Trophoblast cell (in vitro differentiated cells and primary cell): Measurements from ENCODE around the gene COTL1.
A peak's percentile ranks its signal among the peaks of the same experiment; 100 is the strongest.
"Not testable (repeated sequence)": the region's sequence is repeated elsewhere in the genome, so short reads cannot be mapped to it uniquely, and the experiment has no call there.

Experiments
- DNase-seq, 2 donors: peaks; one replicate each; pipeline ENCODE4 v3.0.0-alpha.2; 2016
- H2AFZ ChIP-seq: 2 replicates; pipeline ENCODE4 v1.6.1; 2013; ENCODE audit warnings: low read length, moderate library complexity, mild to moderate bottlenecking; ENCODE audit not compliant: insufficient read depth, poor library complexity
- H2AK5ac ChIP-seq: 2 replicates; pipeline ENCODE4 v1.6.1; 2013; ENCODE audit warnings: mild to moderate bottlenecking, low read length
- H2BK120ac ChIP-seq: 2 replicates; pipeline ENCODE4 v1.6.1; 2013; ENCODE audit warnings: low read length, mild to moderate bottlenecking, moderate library complexity; ENCODE audit not compliant: insufficient read depth, poor library complexity
- H2BK12ac ChIP-seq: 2 replicates; pipeline ENCODE4 v1.6.1; 2013; ENCODE audit warnings: mild to moderate bottlenecking, low read length, moderate library complexity
- H2BK5ac ChIP-seq: 2 replicates; pipeline ENCODE4 v1.6.1; 2013; ENCODE audit warnings: low read length, low read depth, moderate library complexity, mild to moderate bottlenecking; ENCODE audit not compliant: poor library complexity
- H3K14ac ChIP-seq: 2 replicates; pipeline ENCODE4 v1.6.1; 2013; ENCODE audit warnings: mild to moderate bottlenecking, low read length
- H3K18ac ChIP-seq: 2 replicates; pipeline ENCODE4 v1.6.1; 2013; ENCODE audit warnings: mild to moderate bottlenecking, low read length
- H3K23ac ChIP-seq: 2 replicates; pipeline ENCODE4 v1.6.1; 2013; ENCODE audit warnings: low read length
- H3K27ac ChIP-seq: 2 replicates; pipeline ENCODE4 v1.5.1; 2013; ENCODE audit warnings: low read depth, mild to moderate bottlenecking, inconsistent platforms, low read length, moderate library complexity
- H3K27me3 ChIP-seq: 2 replicates; pipeline ENCODE4 v1.6.1; 2013; ENCODE audit warnings: inconsistent platforms, mild to moderate bottlenecking, low read length, moderate library complexity; ENCODE audit not compliant: insufficient read depth
- H3K36me3 ChIP-seq, 2 experiments: 1 replicate in 1 of 2; 2 replicates in 1 of 2; pipeline ENCODE4 v1.6.1; 2013; ENCODE audit warnings: low read length in 2 of 2, mild to moderate bottlenecking in 2 of 2, moderate library complexity in 1 of 2; ENCODE audit not compliant: insufficient read depth in 2 of 2, control insufficient read depth in 1 of 2
- H3K4ac ChIP-seq: 2 replicates; pipeline ENCODE4 v1.6.1; 2013; ENCODE audit warnings: low read depth, mild to moderate bottlenecking, low read length, moderate library complexity
- H3K4me1 ChIP-seq, 2 experiments: 1 replicate in 1 of 2; 2 replicates in 1 of 2; pipeline ENCODE4 v1.6.1; 2013; ENCODE audit warnings: low read length in 2 of 2, mild to moderate bottlenecking in 2 of 2, moderate library complexity in 1 of 2; ENCODE audit not compliant: insufficient read depth in 2 of 2, control insufficient read depth in 1 of 2
- H3K4me2 ChIP-seq: 2 replicates; pipeline ENCODE4 v1.6.1; 2013; ENCODE audit warnings: inconsistent platforms, mild to moderate bottlenecking, low read length, moderate library complexity
- H3K4me3 ChIP-seq: 2 replicates; pipeline ENCODE4 v1.5.1; 2013; ENCODE audit warnings: mild to moderate bottlenecking, low read depth, low read length, inconsistent platforms
- H3K79me1 ChIP-seq: one replicate; pipeline ENCODE4 v1.6.1; 2013; ENCODE audit warnings: low read length
- H3K79me2 ChIP-seq: 2 replicates; pipeline ENCODE4 v1.6.1; 2013; ENCODE audit warnings: low read length, mild to moderate bottlenecking; ENCODE audit not compliant: control insufficient read depth, insufficient read depth, poor library complexity
- H3K9ac ChIP-seq: 2 replicates; pipeline ENCODE4 v1.6.1; 2013; ENCODE audit warnings: mild to moderate bottlenecking, low read length
- H3K9me3 ChIP-seq: 2 replicates; pipeline ENCODE4 v1.6.1; 2013; ENCODE audit warnings: low read depth, mild to moderate bottlenecking, control low read depth, inconsistent platforms, low read length; ENCODE audit not compliant: insufficient read depth
- H4K12ac ChIP-seq: 2 replicates; pipeline ENCODE4 v1.6.1; 2013; ENCODE audit warnings: low read depth, mild to moderate bottlenecking, low read length, moderate library complexity
- H4K8ac ChIP-seq: 2 replicates; pipeline ENCODE4 v1.6.1; 2013; ENCODE audit warnings: low read depth, mild to moderate bottlenecking, low read length, moderate library complexity
- H4K91ac ChIP-seq: one replicate; pipeline ENCODE4 v1.6.1; 2013; ENCODE audit warnings: low read depth, mild to moderate bottlenecking, low read length, moderate library complexity
- WGBS: extraction: QIAGEN DNeasy Blood & Tissue Kit; methylation state at CpG from one replicate; pipeline ENCODE4 v1.1.7; 2013; ENCODE audit warnings: missing lambda C conversion rate; ENCODE audit not compliant: insufficient read length, insufficient coverage; ENCODE audit errors: extremely low coverage; 5-methylcytosine and 5-hydroxymethylcytosine counted together

Gene COTL1

GRCh38 chr16:84558850-84559249, 59.0 kb downstream of the COTL1 start:
- not testable (repeated sequence) for H3K4me2 ChIP-seq, H3K23ac ChIP-seq, H3K9ac ChIP-seq, H2BK12ac ChIP-seq, H4K12ac ChIP-seq, H3K9me3 ChIP-seq, H2BK120ac ChIP-seq, H4K91ac ChIP-seq, H3K27me3 ChIP-seq, H3K79me2 ChIP-seq, H3K4me3 ChIP-seq, H3K36me3 ChIP-seq, H3K18ac ChIP-seq, H3K4ac ChIP-seq, H4K8ac ChIP-seq, H3K27ac ChIP-seq, H2AFZ ChIP-seq, DNase-seq, H2AK5ac ChIP-seq, H2BK5ac ChIP-seq, H3K14ac ChIP-seq
- WGBS = no CpG with 5 or more reads among the region's 5 CpGs
- peaks cover 17 to 22% of the 10 kb centered on the region in 2 experiments for H3K4me1 ChIP-seq
- H3K79me1 ChIP-seq = peaks cover 12% of the 10 kb centered on the region

- peak overlapping the region; percentile 44 for H2BK5ac ChIP-seq
- H3K14ac ChIP-seq = peak overlapping the region; percentile 19
- peak overlapping the region; percentile 13 for H4K8ac ChIP-seq
- H3K4me2 ChIP-seq = no peak overlapping the region
- no peak overlapping the region for H3K4ac ChIP-seq
- H4K91ac ChIP-seq = peak overlapping the region; percentile 48
- no peak overlapping the region for H3K23ac ChIP-seq
- peak overlapping the region; percentile 20 for H3K18ac ChIP-seq
- no peak overlapping the region for H3K9ac ChIP-seq
- no peaks in the 10 kb centered on the region for H3K36me3 ChIP-seq
- no peak for DNase-seq
- peak overlapping the region; percentile 62 for H2BK120ac ChIP-seq
- H2AK5ac ChIP-seq = peak overlapping the region; percentile 38
- H3K79me2 ChIP-seq = no peaks in the 10 kb centered on the region
- H3K27ac ChIP-seq = peak overlapping the region; percentile 2
- no peaks in the 10 kb centered on the region for H3K9me3 ChIP-seq
- H2AFZ ChIP-seq = no peak overlapping the region
- peaks cover 12% of the 10 kb centered on the region for H3K79me1 ChIP-seq
- peak overlapping the region; percentile 52 for H2BK12ac ChIP-seq
- H3K4me1 ChIP-seq = peaks cover 17 to 22% of the 10 kb centered on the region in 2 experiments
- no peak overlapping the region for H3K4me3 ChIP-seq
- no peak overlapping the region for H4K12ac ChIP-seq
- no peaks in the 10 kb centered on the region for H3K27me3 ChIP-seq
- no CpG with 5 or more reads among the region's 6 CpGs for WGBS
Observed at GRCh38 chr16:84557504-84557903, 60.4 kb downstream of the COTL1 start.

- Histone ChIP-seq H3K4me3 (no peak overlapping the region), H3K14ac (no peak overlapping the region), H3K27me3 (no peaks in the 10 kb centered on the region), H3K27ac (peak overlapping the region; percentile 2), H3K9me3 (no peaks in the 10 kb centered on the region), H3K79me1 (peaks cover 12% of the 10 kb centered on the region), H3K9ac (no peak overlapping the region), H4K8ac (peak overlapping the region; percentile 13), H2AK5ac (no peak overlapping the region), H3K4me2 (no peak overlapping the region), H3K4me1 (peaks cover 17 to 22% of the 10 kb centered on the region in 2 experiments), H2BK120ac (peak overlapping the region; percentile 62), H3K4ac (no peak overlapping the region), H3K36me3 (no peaks in the 10 kb centered on the region), H2AFZ (no peak overlapping the region), H3K23ac (no peak overlapping the region), H4K91ac (peak overlapping the region; percentile 48), H2BK12ac (peak overlapping the region; percentile 52), H3K18ac (peak overlapping the region; percentile 20), H2BK5ac (peak overlapping the region; percentile 44), H3K79me2 (no peaks in the 10 kb centered on the region), H4K12ac (no peak overlapping the region)
- DNase-seq = peak in 1 of 2 donors; percentile 65
- WGBS = no CpG with 5 or more reads among the region's 6 CpGs
Observed at GRCh38 chr16:84557059-84557458, 60.8 kb downstream of the COTL1 start.

DNA sequence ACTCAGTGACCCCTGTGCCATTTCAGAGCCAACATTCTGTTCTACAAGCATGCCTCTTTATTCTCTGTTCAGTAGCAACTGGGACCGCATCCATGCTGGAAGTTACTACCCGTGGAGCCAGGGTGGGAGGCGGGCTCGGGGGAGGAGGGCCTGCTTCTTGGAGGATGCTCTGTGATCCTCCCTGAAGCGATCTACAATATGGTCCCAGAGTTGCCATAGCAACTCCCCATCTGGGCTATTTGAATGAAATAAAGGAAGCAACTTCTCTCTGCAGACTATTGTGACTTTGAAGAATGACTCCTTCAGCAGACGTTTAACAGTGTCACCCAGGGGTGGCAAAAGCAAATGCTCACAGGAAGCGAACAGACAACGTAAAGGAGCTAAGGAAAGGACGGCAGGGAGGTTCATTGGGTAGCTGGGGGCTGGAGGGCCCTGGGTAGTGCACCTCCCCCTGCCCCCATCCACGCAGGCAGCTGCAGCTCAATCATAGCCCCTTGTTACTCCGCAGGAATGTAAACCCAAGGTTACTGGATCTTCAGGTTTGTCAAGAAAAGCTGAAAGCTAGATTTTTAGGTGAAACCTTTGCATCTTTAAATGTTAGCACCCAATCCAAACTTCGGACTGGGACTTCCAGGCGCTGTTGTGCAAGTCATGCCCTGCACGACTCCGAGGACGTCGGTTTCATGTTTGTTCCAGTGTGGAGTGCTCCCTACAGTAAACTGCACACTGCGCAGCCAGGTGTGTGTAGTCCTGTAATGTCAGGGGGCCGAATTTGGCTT, 62.3 kb downstream of the COTL1 start:
- no peaks in the 10 kb centered on the region for H3K36me3 ChIP-seq
- no peaks in the 10 kb centered on the region for H3K27me3 ChIP-seq
- peaks cover 17 to 22% of the 10 kb centered on the region in 2 experiments for H3K4me1 ChIP-seq
- DNase-seq = peak; percentile 72 to 96
- H2BK120ac ChIP-seq = no peak overlapping the region
- WGBS = no CpG with 5 or more reads among the region's 19 CpGs
- H4K12ac ChIP-seq = no peak overlapping the region
- H2BK12ac ChIP-seq = peak overlapping the region; percentile 67
- H4K8ac ChIP-seq = no peak overlapping the region
- no peak overlapping the region for H2AFZ ChIP-seq
- peak overlapping the region; percentile 51 for H3K27ac ChIP-seq
- H3K4me3 ChIP-seq = no peak overlapping the region
- H4K91ac ChIP-seq = peak overlapping the region; percentile 53
- H2BK5ac ChIP-seq = no peak overlapping the region
- H3K18ac ChIP-seq = no peak overlapping the region
- no peak overlapping the region for H3K9ac ChIP-seq
- H3K9me3 ChIP-seq = no peaks in the 10 kb centered on the region
- no peak overlapping the region for H3K23ac ChIP-seq
- H3K79me1 ChIP-seq = peaks cover 12% of the 10 kb centered on the region
- no peak overlapping the region for H3K4ac ChIP-seq
- H3K4me2 ChIP-seq = peak overlapping the region; percentile 46
- no peaks in the 10 kb centered on the region for H3K79me2 ChIP-seq
- H2AK5ac ChIP-seq = no peak overlapping the region
- peak overlapping the region; percentile 46 for H3K14ac ChIP-seq
